Frontal cortex (tissue), 4 donors: ENCODE measurements around the gene WFDC1. TPM values are rescaled to one million over a fixed set of nuclear protein-coding genes. Genes with fewer than 3 reads are reported as not detected.
A peak's percentile ranks its signal among the peaks of the same experiment; 100 is the strongest.

Experiments used
- DNase-seq, 2 donors: peaks; one replicate each; pipeline ENCODE4 v3.0.0; 2012; ENCODE audit warnings: low spot score in 2 of 2
- FAIRE-seq: peaks from 2 replicates; lab custom pipeline; 2012; peaks lifted over from hg19 to GRCh38; lab: Jason Lieb, UNC
- total RNA-seq: library from RNA; depleted of rRNA; stranded (reverse); fragments of >200 nt; gene quantifications from one replicate; pipeline ENCODE4 v1.2.3, GENCODE V29; 2014
- donor health status: control.
- donor health status: control.
- donor health status: control.

Gene WFDC1
- total RNA-seq, 1 donor from 2014 or later, result 0.82 TPM

- FAIRE-seq, result no peak
These were observed 23.6 kb upstream of the WFDC1 start for GRCh38 chr16:84271037-84271436.

GRCh38 chr16:84271866-84272265 is 22.8 kb upstream of the WFDC1 start:
- DNase-seq, result no peak
- no peak for FAIRE-seq

More at GRCh38 chr16:84271037-84271436, 23.6 kb upstream of the WFDC1 start:
- DNase-seq, result no peak

GRCh38 chr16:84272740-84273320 is 21.8 kb upstream of the WFDC1 start:
- FAIRE-seq, result no peak

GRCh38 chr16:84274515-84274914 is 20.2 kb upstream of the WFDC1 start:
- DNase-seq (no peak), FAIRE-seq (no peak)

More at GRCh38 chr16:84272740-84273320, 21.8 kb upstream of the WFDC1 start:
- DNase-seq, result no peak

- DNase-seq (no peak), FAIRE-seq (no peak)
These were observed 19.0 kb upstream of the WFDC1 start for GRCh38 chr16:84275585-84276151.

- FAIRE-seq, result no peak
- DNase-seq, result peak; percentile 40 to 60
These were observed 17.3 kb upstream of the WFDC1 start for GRCh38 chr16:84277244-84277823.

- FAIRE-seq (no peak), DNase-seq (no peak)
These were observed 16.3 kb upstream of the WFDC1 start for GRCh38 chr16:84278333-84278732.

GRCh38 chr16:84278968-84279367 is 15.7 kb upstream of the WFDC1 start:
- DNase-seq, result peak in 1 of 2 donors; percentile 27
- FAIRE-seq, result no peak

GRCh38 chr16:84279881-84280280 is 14.8 kb upstream of the WFDC1 start:
- FAIRE-seq (no peak), DNase-seq (no peak)

- FAIRE-seq (no peak), DNase-seq (no peak)
These were observed 13.6 kb upstream of the WFDC1 start for GRCh38 chr16:84281074-84281473.

GRCh38 chr16:84282533-84282932 is 12.1 kb upstream of the WFDC1 start:
- FAIRE-seq, result no peak

GRCh38 chr16:84283314-84284153 is 11.1 kb upstream of the WFDC1 start:
- no peak for DNase-seq
- no peak for FAIRE-seq

More at GRCh38 chr16:84282533-84282932, 12.1 kb upstream of the WFDC1 start:
- DNase-seq, result no peak

- no peak for FAIRE-seq
These were observed 10.4 kb upstream of the WFDC1 start for GRCh38 chr16:84284154-84284722.

GRCh38 chr16:84286578-84287240 is 8.0 kb upstream of the WFDC1 start:
- no peak for FAIRE-seq

More at GRCh38 chr16:84284154-84284722, 10.4 kb upstream of the WFDC1 start:
- peak in 1 of 2 donors; percentile 22 for DNase-seq

GRCh38 chr16:84288902-84289301 is 5.8 kb upstream of the WFDC1 start:
- no peak for FAIRE-seq
- DNase-seq, result no peak

More at GRCh38 chr16:84286578-84287240, 8.0 kb upstream of the WFDC1 start:
- no peak for DNase-seq

- FAIRE-seq (no peak), DNase-seq (no peak)
These were observed 3.5 kb upstream of the WFDC1 start for GRCh38 chr16:84291226-84291625.

GRCh38 chr16:84292011-84292410 is 2.7 kb upstream of the WFDC1 start:
- DNase-seq (no peak), FAIRE-seq (no peak)

GRCh38 chr16:84293406-84293805 is 1.3 kb upstream of the WFDC1 start:
- FAIRE-seq, result no peak
- no peak for DNase-seq

GRCh38 chr16:84294117-84294516 is 561 bp upstream of the WFDC1 start:
- no peak for FAIRE-seq
- no peak for DNase-seq
